ENCODE results near the gene UBL3.

UBL3 gene

DNA sequence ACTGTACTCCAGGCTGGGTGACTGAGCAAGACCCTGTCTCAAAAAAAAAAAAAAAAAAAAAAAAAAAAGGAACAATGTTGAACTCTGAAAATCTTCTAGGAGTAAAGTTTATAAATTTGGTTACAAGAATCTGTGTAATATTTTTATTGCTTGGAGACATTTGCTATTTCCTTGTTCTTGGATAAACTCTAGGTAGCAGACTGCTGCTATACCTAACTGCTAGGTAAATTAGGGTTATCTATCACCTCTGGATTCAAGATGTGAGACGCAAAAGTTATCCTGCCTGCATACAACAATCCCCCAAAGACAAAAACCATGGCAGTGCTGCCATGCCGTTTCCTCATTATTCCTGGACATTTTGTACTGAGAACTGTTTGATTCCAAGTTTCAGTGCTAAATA lies 33.7 kb downstream of the UBL3 start:
- H3K36me3 ChIP-seq (replicated peaks; ENCODE audit: low read depth, low read length), result no peaks in the 10 kb centered on the region
- H3K9me3 ChIP-seq (ENCODE audit: insufficient read depth, low read length), result no peaks in the 10 kb centered on the region
- H3K9ac ChIP-seq (ENCODE audit: low read length), result no peak overlapping the region; the same call in 1 of the 2 replicates
- no peak overlapping the region for H2AFZ ChIP-seq (ENCODE audit: low read depth, low read length)
- peaks cover 66% of the 10 kb centered on the region for H3K79me2 ChIP-seq (ENCODE audit: low read length)
- no peaks in the 10 kb centered on the region for H3K27me3 ChIP-seq (ENCODE audit: low read depth, low read length)
- peaks cover 59% of the 10 kb centered on the region for H3K4me1 ChIP-seq (ENCODE audit: low read length)
- H3K4me3 ChIP-seq (ENCODE audit: low read length), result peak overlapping the region; percentile 69; the same call in 1 of the 2 replicates
- no peak for TF ChIP-seq EZH2phosphoT487 (IDR thresholded peaks at IDR 0.05; ENCODE audit: low read depth)
- TF ChIP-seq, protein P1, sequence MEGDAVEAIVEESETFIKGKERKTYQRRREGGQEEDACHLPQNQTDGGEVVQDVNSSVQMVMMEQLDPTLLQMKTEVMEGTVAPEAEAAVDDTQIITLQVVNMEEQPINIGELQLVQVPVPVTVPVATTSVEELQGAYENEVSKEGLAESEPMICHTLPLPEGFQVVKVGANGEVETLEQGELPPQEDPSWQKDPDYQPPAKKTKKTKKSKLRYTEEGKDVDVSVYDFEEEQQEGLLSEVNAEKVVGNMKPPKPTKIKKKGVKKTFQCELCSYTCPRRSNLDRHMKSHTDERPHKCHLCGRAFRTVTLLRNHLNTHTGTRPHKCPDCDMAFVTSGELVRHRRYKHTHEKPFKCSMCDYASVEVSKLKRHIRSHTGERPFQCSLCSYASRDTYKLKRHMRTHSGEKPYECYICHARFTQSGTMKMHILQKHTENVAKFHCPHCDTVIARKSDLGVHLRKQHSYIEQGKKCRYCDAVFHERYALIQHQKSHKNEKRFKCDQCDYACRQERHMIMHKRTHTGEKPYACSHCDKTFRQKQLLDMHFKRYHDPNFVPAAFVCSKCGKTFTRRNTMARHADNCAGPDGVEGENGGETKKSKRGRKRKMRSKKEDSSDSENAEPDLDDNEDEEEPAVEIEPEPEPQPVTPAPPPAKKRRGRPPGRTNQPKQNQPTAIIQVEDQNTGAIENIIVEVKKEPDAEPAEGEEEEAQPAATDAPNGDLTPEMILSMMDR (IDR thresholded peaks at IDR 0.05; ENCODE audit: low read depth, low read length), result no peak
- H4K20me1 ChIP-seq (ENCODE audit: insufficient read depth, low read length), result no peaks in the 10 kb centered on the region
- H3K27ac ChIP-seq (ENCODE audit: low read length), result no peak overlapping the region
- peak overlapping the region; percentile 93 for H3K4me2 ChIP-seq (ENCODE audit: low read length)

DNA sequence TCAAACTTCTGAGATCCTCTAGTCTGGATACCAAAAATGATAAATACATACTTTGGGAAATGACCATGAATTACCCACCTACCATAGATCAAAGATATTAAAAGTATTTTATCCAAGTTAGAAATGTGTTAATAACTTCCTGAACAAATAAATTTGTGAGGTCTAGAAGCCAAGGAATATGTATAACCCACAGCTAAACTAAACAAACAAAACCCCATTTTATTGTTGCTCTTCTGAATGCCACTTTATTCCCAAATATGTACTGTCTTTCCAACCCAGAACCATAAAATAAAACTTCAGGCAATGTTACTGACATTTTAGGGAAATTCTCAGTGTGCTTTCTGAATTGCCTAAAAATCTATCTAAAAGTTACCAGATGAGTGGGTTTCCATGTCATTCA lies 35.1 kb downstream of the UBL3 start:
- Histone ChIP-seq H4K20me1 (ENCODE audit: insufficient read depth, low read length) (no peaks in the 10 kb centered on the region), H2AFZ (ENCODE audit: low read depth, low read length) (no peak overlapping the region), H3K9ac (ENCODE audit: low read length) (no peak overlapping the region), H3K4me2 (ENCODE audit: low read length) (no peak overlapping the region), H3K9me3 (ENCODE audit: insufficient read depth, low read length) (no peaks in the 10 kb centered on the region), H3K27me3 (ENCODE audit: low read depth, low read length) (no peaks in the 10 kb centered on the region), H3K4me3 (ENCODE audit: low read length) (no peak overlapping the region), H3K79me2 (ENCODE audit: low read length) (peaks cover 71% of the 10 kb centered on the region), H3K4me1 (ENCODE audit: low read length) (peaks cover 72% of the 10 kb centered on the region), H3K27ac (ENCODE audit: low read length) (no peak overlapping the region), H3K36me3 (replicated peaks; ENCODE audit: low read depth, low read length) (no peaks in the 10 kb centered on the region)
- TF ChIP-seq, protein P1 (IDR thresholded peaks at IDR 0.05; ENCODE audit: low read depth, low read length), result no peak
- no peak for TF ChIP-seq EZH2phosphoT487 (IDR thresholded peaks at IDR 0.05; ENCODE audit: low read depth)

DNA sequence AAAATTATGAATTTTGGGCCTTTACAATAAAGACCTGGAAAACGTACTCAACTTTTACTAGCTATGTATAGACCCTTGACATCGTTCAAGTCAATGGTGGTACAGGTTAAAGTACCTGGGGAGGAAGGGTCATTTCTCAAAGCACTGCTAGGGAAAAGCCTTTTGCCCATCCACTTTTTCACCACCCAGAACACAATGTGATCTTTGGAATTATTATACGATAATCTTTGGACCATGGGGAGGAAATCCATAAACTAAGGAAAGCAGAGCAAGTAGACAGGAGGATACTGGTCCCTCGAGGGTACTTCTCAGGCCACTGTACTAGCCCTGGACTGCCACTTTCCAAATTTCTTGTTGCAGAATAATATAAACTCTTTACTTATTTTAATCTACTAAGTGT lies 39.5 kb downstream of the UBL3 start:
- Histone ChIP-seq H3K9me3 (ENCODE audit: insufficient read depth, low read length) (no peaks in the 10 kb centered on the region), H3K79me2 (ENCODE audit: low read length) (peaks cover 73% of the 10 kb centered on the region), H3K4me1 (ENCODE audit: low read length) (peaks cover 80% of the 10 kb centered on the region), H3K9ac (ENCODE audit: low read length) (peak overlapping the region; percentile 18; the same call in 1 of the 2 replicates), H3K4me2 (ENCODE audit: low read length) (peak overlapping the region; percentile 80), H4K20me1 (ENCODE audit: insufficient read depth, low read length) (no peaks in the 10 kb centered on the region), H3K27ac (ENCODE audit: low read length) (peak overlapping the region; percentile 82), H3K4me3 (ENCODE audit: low read length) (peak overlapping the region; percentile 5; the same call in 1 of the 2 replicates), H3K36me3 (replicated peaks; ENCODE audit: low read depth, low read length) (no peaks in the 10 kb centered on the region), H3K27me3 (ENCODE audit: low read depth, low read length) (no peaks in the 10 kb centered on the region), H2AFZ (ENCODE audit: low read depth, low read length) (no peak overlapping the region)
- TF ChIP-seq, protein P1 (IDR thresholded peaks at IDR 0.05; ENCODE audit: low read depth, low read length), result no peak
- TF ChIP-seq EZH2phosphoT487 (IDR thresholded peaks at IDR 0.05; ENCODE audit: low read depth), result no peak

DNA sequence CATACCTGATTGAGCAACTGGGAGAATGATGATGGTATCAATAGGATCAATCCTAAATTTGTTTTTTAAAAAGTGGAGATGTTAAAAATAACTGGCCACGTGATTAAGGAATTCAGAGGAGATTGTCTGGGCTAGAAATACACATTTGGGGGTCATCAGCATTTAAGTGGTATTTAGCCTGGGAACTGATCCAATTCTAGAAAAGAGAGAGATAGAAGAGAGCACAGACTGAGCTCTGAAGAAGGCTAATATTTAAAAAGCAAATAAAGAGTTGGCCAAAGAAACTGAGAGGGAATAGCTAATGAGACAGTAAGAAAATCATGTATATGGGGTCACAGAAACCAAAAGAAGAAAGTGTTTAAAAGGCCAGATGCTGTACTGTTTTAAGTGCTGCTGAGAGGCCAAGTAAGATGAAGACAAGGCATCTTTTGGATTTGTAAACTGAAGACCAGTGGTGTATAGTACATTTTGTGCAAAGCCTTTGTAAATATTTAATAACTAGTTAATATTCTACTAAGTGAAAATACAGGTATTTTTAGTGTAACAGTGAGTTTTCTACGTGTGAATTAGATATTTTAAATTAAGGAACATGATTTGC lies 40.2 kb downstream of the UBL3 start:
- no peaks in the 10 kb centered on the region for H3K36me3 ChIP-seq (replicated peaks; ENCODE audit: low read depth, low read length)
- H3K79me2 ChIP-seq (ENCODE audit: low read length), result peaks cover 72% of the 10 kb centered on the region
- H2AFZ ChIP-seq (ENCODE audit: low read depth, low read length), result no peak overlapping the region
- peak overlapping the region; percentile 45 for H3K4me3 ChIP-seq (ENCODE audit: low read length)
- peak overlapping the region; percentile 24; the same call in 1 of the 2 replicates for H3K9ac ChIP-seq (ENCODE audit: low read length)
- no peaks in the 10 kb centered on the region for H3K27me3 ChIP-seq (ENCODE audit: low read depth, low read length)
- no peaks in the 10 kb centered on the region for H4K20me1 ChIP-seq (ENCODE audit: insufficient read depth, low read length)
- TF ChIP-seq, protein P1 (IDR thresholded peaks at IDR 0.05; ENCODE audit: low read depth, low read length), result no peak
- TF ChIP-seq EZH2phosphoT487 (IDR thresholded peaks at IDR 0.05; ENCODE audit: low read depth), result no peak
- H3K27ac ChIP-seq (ENCODE audit: low read length), result peak overlapping the region; percentile 82
- H3K4me1 ChIP-seq (ENCODE audit: low read length), result peaks cover 77% of the 10 kb centered on the region
- H3K9me3 ChIP-seq (ENCODE audit: insufficient read depth, low read length), result no peaks in the 10 kb centered on the region
- H3K4me2 ChIP-seq (ENCODE audit: low read length), result peak overlapping the region; percentile 80

All from OCI-LY3 (cell line).